Right atrium auricular region (tissue), 2 donors: ENCODE measurements around the gene NPM3. TPM values are rescaled to one million over a fixed set of nuclear protein-coding genes. Genes with fewer than 3 reads are reported as not detected.

Experiments used
- DNase-seq: peaks from one replicate; pipeline ENCODE4 v3.0.0-alpha.2; 2019; ENCODE audit warnings: low spot score
- H3K27ac ChIP-seq, 2 donors: fragments of 200-600 bp; sonication (generic); 1 replicate in 1 of 2; 2 replicates in 1 of 2; pipeline ENCODE4 v1.5.1; 2016 to 2019
- H3K27me3 ChIP-seq, 2 donors: fragments of 200-600 bp; sonication (generic); one replicate each; pipeline versions ENCODE4 v1.5.1 to v1.6.0; 2017 to 2019
- H3K36me3 ChIP-seq: fragments of 200-600 bp; sonication (generic); one replicate; pipeline ENCODE4 v1.5.1; 2016
- H3K4me1 ChIP-seq, 2 donors: fragments of 200-600 bp; sonication (generic); one replicate each; pipeline versions ENCODE4 v1.5.1 to v1.6.0; 2017 to 2019
- H3K4me3 ChIP-seq, 2 donors: fragments of 200-600 bp; sonication (generic); 1 replicate in 1 of 2; 2 replicates in 1 of 2; pipeline ENCODE4 v1.5.1; 2017 to 2019; ENCODE audit warnings: mild to moderate bottlenecking in 1 of 2, moderate library complexity in 1 of 2
- H3K9me3 ChIP-seq, 2 donors: fragments of 200-600 bp; sonication (generic); one replicate each; pipeline ENCODE4 v1.5.1; 2019
- CTCF ChIP-seq, 2 donors: fragments of 200-600 bp; sonication (generic); IDR thresholded peaks; one replicate each; pipeline ENCODE4 v1.5.1; 2019; ENCODE audit warnings: antibody characterized with exemption in 2 of 2
- total RNA-seq, 2 donors: library from RNA; depleted of rRNA; stranded (reverse); fragments of >200 nt; gene quantifications; one replicate each; pipeline ENCODE4 v1.1.0, GENCODE V29; 2016

The NPM3 gene
- total RNA-seq, 2 donors from 2014 or later, result 6.2 to 14.7 TPM

GRCh38 chr10:101745074-101745696 is 38.1 kb downstream of the NPM3 start:
- DNase-seq, result no peak
- no peaks in the 10 kb centered on the region for H3K9me3 ChIP-seq
- H3K27me3 ChIP-seq, result no peaks in the 10 kb centered on the region
- no peak overlapping the region for H3K27ac ChIP-seq
- no peak overlapping the region for H3K4me3 ChIP-seq
- H3K4me1 ChIP-seq, result no peaks in the 10 kb centered on the region
- TF ChIP-seq CTCF (IDR thresholded peaks at IDR 0.05), result no peak
- H3K36me3 ChIP-seq, result no peaks in the 10 kb centered on the region

DNA sequence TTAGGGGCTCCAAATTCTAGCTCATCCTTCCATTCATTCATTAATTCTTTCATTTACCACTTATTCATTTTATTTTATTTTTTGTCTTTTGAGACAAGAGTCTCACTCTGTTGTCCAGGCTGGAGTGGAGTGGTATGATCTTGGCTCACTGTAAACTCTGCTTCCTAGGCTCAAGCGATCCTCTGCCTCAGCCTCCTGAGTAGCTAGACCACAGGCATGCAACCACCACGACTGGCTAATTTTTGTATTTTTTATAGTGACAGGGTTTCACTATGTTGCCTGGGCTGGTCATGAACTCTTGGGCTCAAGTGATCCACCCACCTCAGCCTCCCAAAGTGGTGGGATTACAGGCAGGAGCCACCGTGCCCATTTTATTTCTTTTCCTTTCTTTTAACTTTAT is 39.0 kb downstream of the NPM3 start:
- H3K9me3 ChIP-seq, result no peaks in the 10 kb centered on the region
- DNase-seq, result no peak
- no peaks in the 10 kb centered on the region for H3K27me3 ChIP-seq
- no peaks in the 10 kb centered on the region for H3K36me3 ChIP-seq
- no peak for TF ChIP-seq CTCF (IDR thresholded peaks at IDR 0.05)
- no peak overlapping the region for H3K4me3 ChIP-seq
- H3K4me1 ChIP-seq, result no peaks in the 10 kb centered on the region
- H3K27ac ChIP-seq, result no peak overlapping the region

DNA sequence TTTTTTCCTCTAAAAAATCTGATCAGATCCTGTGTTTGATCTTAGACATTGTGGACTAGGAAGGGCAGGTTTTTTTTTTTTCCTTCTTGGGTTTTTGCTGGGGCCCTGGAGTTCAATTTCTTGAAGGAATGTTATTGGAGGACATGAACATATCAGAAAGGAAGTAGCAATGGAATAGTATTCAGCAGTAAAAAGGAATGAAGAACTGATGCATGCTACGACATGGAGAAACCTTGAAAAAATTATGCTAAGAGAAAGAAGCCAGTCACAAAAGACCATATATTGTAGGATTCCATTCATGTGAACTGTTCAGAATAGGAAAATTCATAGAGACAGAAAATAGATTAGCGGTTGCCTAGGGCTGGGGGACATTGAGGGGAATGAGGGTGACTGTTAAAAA is 41.3 kb downstream of the NPM3 start:
- H3K4me1 ChIP-seq, result no peaks in the 10 kb centered on the region
- H3K36me3 ChIP-seq, result no peaks in the 10 kb centered on the region
- H3K27ac ChIP-seq, result no peak overlapping the region
- no peaks in the 10 kb centered on the region for H3K27me3 ChIP-seq
- TF ChIP-seq CTCF (IDR thresholded peaks at IDR 0.05), result no peak
- no peak overlapping the region for H3K4me3 ChIP-seq
- H3K9me3 ChIP-seq, result no peaks in the 10 kb centered on the region
- no peak for DNase-seq

- no peak overlapping the region for H3K4me3 ChIP-seq
- no peaks in the 10 kb centered on the region for H3K27me3 ChIP-seq
- DNase-seq, result no peak
These were observed 46.6 kb downstream of the NPM3 start for GRCh38 chr10:101736666-101737065.

DNA sequence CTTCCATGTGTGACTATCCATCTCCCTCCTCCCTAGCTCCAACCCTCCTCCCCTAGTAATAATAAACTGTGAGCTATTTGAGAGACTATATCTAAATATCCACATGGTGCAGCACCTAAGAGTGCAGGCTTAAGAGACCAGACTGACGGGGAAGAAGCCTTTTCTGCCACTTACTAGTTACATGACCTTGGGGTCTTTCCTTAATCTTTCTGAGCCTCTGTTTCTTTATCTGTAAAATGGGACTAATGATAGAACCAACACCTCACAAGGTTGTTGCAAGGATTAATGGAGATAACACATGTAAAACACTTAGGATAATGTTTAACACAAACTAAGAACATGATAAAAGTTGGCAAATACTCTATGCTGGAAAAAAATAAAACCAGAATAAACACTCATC is 51.1 kb downstream of the NPM3 start:
- no peaks in the 10 kb centered on the region for H3K36me3 ChIP-seq
- TF ChIP-seq CTCF (IDR thresholded peaks at IDR 0.05), result no peak
- H3K27me3 ChIP-seq, result no peaks in the 10 kb centered on the region
- no peak for DNase-seq
- H3K27ac ChIP-seq, result no peak overlapping the region
- no peaks in the 10 kb centered on the region for H3K4me1 ChIP-seq
- no peak overlapping the region for H3K4me3 ChIP-seq
- no peaks in the 10 kb centered on the region for H3K9me3 ChIP-seq

More at GRCh38 chr10:101736666-101737065, 46.6 kb downstream of the NPM3 start:
- Histone ChIP-seq H3K36me3 (no peaks in the 10 kb centered on the region), H3K27ac (no peak overlapping the region), H3K9me3 (no peaks in the 10 kb centered on the region), H3K4me1 (no peaks in the 10 kb centered on the region)
- no peak for TF ChIP-seq CTCF (IDR thresholded peaks at IDR 0.05)

Other genes with a start within 250 kb of the NPM3 start
- 10 to 100 TPM; 13.0 to 25.5 TPM for gene POLL, start 195.2 kb downstream of the NPM3 start, total RNA-seq
- 10 to 100 TPM; 32.0 to 40.3 TPM for gene DPCD, start 195.1 kb downstream of the NPM3 start, total RNA-seq
- gene FBXW4, start 88.3 kb downstream of the NPM3 start, total RNA-seq, result 10 to 100 TPM; 75.2 to 95.1 TPM
- gene FGF8, start 7.3 kb downstream of the NPM3 start, total RNA-seq, result not detected
- gene OGA, start 35.0 kb upstream of the NPM3 start, total RNA-seq, result 10 to 100 TPM; 41.6 to 50.9 TPM
- gene KCNIP2, start 60.4 kb upstream of the NPM3 start, total RNA-seq, result 100 to 1,000 TPM; 192 to 653 TPM